Esophagus squamous epithelium (tissue), 4 donors: ENCODE results near the gene MEGF6.

Source experiments
- CTCF ChIP-seq, 6 experiments: fragments of 450-650 bp in 4 of 6; fragments of 200-600 bp in 2 of 6; sonication (generic) in 2 of 6; IDR thresholded peaks; one replicate each; pipeline ENCODE4 v1.5.1; 2016 to 2019; ENCODE audit warnings: antibody characterized with exemption in 6 of 6, mild to moderate bottlenecking in 4 of 6, moderate library complexity in 4 of 6
- POLR2A ChIP-seq, 4 donors: fragments of 450-650 bp; IDR thresholded peaks; one replicate each; pipeline ENCODE4 v1.6.1; 2017; ENCODE audit warnings: antibody characterized with exemption in 4 of 4, mild to moderate bottlenecking in 4 of 4, moderate library complexity in 3 of 4

GRCh38 chr1:3595949-3596348, 15.4 kb downstream of the MEGF6 start:
- TF ChIP-seq CTCF (IDR thresholded peaks at IDR 0.05): no peak
- TF ChIP-seq POLR2A (IDR thresholded peaks at IDR 0.05): no peak
